GM18867 (cell line): ENCODE data around the gene LNX2.
A peak's percentile ranks its signal among the peaks of the same experiment; 100 is the strongest.

ENCODE experiments used
- ATAC-seq: cut with Tn5 transposase; IDR thresholded peaks from one replicate; pipeline ENCODE4 v1.9.1; 2021; ENCODE audit warnings: mild to moderate bottlenecking, moderate library complexity; ENCODE audit not compliant: unreplicated experiment

LNX2 gene

DNA sequence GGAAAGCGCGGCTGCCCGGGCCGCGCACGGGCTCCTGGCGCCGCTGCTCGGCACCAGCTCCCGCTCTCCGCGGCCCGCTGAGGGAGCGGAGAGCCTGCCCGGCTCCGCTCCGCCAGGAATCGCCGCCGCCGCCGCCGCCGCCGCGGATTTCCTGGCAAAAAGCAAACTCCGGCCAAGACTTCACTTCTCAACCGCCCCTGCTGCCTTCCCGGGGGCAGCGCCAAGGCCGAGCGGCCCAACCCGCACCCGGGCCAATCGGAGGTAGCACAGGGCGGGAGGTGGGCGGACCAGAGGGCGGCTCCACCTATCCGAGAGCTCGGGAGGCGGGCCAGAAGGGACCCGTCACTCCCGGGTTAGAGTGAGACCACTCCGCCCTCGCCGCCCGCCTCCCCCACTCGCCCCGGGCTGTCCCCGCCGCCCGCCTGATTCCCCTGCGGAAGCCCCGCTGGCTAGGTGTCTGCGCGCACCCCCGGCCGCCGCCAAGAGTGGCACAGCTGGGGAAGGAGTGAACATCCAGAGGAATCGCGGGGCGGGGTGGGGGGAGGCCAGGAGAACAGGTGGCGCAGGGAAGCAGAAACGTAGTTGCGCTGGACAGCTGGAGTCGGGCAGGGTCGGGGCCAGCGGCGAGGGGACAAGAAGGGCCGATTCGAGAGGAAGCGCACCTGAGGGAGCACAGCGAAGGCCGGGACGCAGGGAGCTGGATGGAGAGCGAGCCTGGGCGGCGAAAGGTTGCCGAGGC is at the start of gene LNX2:
Gene LNX2, minus strand, starts transcription at position 153 of the 739 bp plus-strand sequence. CDS start 38,826 bp downstream, outside the sequence.
- peak; percentile 85 for ATAC-seq

- no peak for ATAC-seq
Measured at GRCh38 chr13:27667946-27668345, 47.6 kb upstream of the LNX2 start.

DNA sequence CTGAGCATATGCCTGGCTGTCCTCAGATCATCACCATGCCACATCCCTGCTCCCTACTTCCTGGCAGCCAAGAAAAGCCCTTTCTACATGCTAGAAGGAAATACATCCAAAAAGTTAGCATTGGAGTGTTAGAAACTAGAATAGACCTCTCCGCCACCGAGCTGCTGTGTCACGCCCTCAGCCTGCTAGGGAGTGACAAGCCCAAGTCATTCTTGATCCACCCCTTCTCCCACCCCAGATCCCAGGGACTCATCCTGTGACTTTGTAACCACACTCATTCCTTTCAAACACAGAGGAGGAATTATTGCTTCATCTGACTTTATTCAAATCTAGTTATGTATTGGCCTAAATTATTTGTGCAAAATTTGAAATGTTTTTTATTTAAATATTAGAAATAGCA is 46.6 kb upstream of the LNX2 start:
- no peak for ATAC-seq

GRCh38 chr13:27665761-27666160 is 45.4 kb upstream of the LNX2 start:
- ATAC-seq: no peak

- no peak for ATAC-seq
Measured at GRCh38 chr13:27665333-27665732, 45.0 kb upstream of the LNX2 start.

GRCh38 chr13:27663947-27664346 is 43.6 kb upstream of the LNX2 start:
- ATAC-seq: no peak

DNA sequence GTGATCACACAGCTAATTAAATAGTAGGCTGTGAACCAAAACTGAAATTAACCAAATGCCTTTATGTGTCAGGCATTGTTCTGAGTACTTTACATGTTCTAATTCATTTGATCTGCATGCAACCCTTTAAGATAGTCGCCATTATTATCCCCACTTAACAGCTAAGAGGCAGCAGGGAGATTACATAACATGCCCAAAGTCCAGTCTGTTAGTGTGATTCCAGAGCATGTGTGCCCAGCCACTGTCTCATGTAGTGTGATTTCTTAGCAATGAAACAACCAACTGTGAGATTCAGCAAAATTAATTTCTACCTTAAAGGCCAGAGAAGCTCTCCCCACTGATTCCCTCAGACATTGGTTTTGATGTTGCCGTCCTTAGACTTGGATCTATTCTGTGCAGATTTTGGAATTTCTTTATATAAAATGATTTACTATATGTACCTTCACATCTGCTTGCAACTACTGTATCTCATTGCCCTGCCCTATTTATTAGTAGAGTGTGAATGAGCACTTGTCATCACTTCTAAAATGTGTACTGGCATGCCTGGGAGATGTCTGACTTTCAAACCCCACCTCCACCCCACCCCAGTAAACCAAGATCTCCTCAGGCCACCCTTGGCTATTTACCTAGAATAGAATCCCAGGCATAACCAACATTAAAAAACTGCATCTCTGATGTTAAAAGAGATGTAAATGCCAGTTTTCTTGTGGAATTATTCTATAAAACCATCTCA is 42.6 kb upstream of the LNX2 start:
- no peak for ATAC-seq

DNA sequence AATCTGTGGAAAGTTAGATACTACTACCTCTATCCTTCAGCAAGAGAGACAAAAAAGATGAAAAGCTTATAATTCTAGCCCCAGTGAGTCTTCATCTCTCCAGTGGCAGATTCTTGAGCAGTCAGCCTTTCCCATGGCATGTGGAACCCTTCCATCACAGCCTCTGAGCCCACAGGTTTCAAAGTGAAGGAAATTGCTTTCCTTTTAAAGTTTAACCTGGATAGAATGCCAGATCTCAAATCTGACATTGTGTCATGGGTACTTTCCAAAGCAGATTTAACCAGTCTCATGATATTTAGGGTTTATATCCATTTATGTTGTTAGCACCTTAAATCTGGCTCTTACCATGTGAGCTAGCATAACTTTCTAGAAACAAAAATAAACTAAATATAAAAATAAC is 40.7 kb upstream of the LNX2 start:
- ATAC-seq: no peak

DNA sequence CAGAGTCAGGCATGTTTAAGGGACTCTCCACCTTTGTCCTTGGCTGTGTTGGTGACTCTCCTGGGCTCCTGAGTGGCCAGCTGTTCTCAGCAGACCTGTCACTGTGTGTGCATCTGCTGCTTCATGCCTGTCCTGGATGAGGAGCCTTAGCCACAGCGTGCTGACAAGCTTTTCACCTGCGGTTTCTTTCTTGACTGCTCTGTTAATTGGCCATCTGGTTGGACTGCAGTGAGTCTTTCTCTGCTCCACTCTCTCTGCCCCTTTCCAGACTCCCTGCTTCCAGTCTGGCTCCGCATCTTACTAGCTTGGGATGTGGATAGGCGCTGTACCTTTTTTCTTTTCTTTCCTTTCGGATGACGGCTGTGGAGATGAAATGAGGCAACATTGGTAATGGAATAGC is 40.2 kb upstream of the LNX2 start:
- no peak for ATAC-seq

DNA sequence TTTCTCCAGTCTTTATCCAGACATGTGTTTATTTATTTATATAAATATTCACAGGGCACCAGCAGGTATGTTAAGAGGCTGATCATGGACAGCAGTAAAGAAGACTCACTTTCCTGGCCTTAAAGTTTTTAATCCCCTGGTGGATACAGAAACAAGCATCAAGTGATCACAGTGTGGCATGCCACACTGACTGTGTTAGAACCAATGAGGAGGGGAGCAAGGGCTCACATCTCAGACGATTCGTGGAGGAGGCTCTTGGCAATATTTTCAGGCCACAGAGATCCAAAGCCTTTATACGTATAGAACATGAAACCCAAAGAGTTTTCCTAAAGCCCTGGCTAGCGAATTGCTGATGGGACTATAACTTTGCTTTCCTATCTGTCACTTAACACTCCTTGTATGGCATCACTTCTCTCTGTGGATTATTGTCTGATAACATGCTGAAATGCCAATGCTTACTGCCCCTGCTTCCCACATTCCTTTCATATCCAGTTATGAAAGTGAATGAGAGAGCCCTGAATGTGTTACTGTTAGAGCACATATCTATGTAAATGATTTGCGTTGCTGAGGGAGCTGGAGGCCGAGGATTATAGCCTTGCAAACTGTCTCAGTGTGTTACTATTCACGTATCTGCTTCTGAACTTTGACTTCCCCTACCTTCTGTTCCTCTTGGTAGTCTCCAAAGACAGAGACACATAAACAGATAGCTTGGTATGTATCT is 39.0 kb upstream of the LNX2 start:
- ATAC-seq: no peak

DNA sequence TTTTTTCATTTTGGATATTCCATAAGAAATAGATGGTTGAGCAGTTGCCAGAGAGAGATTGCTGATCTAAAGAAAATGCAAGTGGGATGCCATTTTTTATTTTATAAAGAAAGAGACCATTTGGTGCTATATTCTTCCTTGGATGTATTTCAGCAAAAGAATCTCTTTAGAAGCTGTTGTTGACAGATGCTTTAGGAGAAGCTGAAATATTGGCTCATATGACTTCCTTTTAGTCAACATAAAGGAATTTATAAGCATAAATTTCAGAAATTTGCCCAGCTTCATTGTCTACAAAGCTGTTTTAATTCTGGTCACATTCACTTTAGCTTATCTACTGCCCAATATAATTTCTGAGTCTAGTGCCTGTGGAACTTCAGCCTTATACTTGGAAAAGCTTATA is 38.2 kb upstream of the LNX2 start:
- ATAC-seq: no peak

DNA sequence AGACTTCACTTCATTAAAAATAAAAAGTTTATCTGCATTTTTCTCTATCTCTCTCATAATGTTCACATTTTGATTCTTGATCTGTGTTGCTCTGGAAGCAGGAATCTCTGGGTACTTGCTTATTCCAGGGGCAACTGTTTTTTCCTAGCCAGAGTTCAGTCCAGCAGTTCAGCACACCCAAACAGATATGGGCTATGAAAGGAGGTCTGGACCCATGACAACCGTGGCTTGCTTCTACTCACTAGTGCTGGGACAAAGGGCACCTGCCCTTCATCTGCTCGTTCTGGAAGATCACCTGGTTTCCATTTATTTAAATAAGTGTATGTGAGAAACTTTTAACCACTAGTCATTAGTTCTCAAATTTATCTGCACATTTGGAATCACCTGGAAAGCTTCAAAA is 37.4 kb upstream of the LNX2 start:
- no peak for ATAC-seq

DNA sequence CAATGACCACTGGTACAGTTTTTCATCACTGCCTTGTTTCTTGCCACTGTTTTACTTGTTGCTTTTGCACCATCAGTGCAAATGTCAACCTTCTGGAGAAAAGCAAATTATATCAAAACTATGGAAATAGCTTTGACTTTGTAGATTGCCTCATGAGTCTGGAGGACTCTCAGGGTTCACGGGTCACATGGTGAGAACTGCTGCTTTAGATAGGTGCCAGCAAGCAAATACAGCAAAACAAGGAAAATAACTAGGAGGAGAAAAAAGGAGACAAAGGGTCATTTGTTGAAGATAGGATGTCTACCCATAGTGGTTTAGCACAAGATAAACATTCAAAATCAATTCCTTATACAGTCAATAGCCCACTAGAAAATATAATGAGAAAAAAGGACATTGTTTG is 34.5 kb upstream of the LNX2 start:
- ATAC-seq: no peak

GRCh38 chr13:27654059-27654458 is 33.7 kb upstream of the LNX2 start:
- no peak for ATAC-seq

- no peak for ATAC-seq
Measured at GRCh38 chr13:27650312-27650711, 30.0 kb upstream of the LNX2 start.

DNA sequence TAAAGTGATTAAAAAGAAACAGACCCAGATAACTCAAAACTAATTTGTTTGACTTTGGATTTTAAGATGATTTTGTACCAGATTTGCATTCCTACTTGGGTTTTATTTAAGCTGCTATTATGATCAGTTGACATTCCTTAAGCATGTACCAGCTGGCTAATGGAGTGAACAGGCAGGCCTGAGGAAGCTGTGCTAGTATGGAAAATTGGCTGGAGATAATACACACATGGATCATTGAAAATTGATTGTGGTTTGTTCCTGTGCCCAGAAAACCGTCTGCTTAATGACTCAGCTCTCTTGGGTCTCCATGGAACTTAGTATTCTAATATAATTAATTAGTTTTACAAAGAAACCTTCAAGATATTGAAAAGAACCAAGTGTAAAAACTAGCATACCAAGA is 24.0 kb upstream of the LNX2 start:
- no peak for ATAC-seq

GRCh38 chr13:27643334-27644132 is 23.2 kb upstream of the LNX2 start:
- no peak for ATAC-seq

DNA sequence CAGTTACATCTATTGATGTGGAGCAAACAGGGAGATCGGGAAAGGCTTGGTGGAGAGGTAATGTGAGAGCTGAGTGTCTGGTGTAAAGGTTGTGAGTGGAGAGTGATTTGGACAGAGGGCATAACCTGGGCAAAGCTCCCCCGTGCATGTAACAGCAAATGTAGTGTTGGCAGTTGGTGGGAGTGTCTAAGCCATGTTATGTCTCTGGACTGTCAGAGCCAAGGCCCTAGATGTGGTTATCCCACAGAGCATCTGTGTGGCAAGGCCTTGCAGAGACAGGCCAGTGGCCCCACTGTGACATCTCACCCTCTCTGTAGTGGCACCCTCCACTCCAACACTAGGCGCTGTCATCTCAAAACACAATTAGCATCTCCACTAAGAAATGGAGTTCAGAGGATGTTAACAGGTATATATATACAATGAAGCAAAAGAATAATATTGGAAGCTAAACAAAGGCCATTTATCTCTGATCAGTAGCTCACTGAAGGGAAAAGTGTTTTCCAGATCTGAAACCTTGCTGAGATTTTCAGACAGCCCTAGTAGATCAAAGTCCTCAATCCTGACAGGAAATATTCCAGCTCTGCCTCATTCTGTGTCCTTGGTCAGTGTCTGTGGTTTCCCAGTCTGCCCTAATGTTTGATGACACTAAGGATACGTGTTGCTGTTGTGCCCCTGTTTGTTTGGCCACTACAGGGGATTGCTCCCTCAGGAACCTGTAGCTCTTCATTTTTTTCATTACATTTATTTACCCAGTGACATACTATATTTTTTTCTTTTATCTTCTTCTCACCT is 21.6 kb upstream of the LNX2 start:
- ATAC-seq: no peak

GRCh38 chr13:27639186-27639585 is 18.9 kb upstream of the LNX2 start:
- no peak for ATAC-seq

- no peak for ATAC-seq
Measured at GRCh38 chr13:27638521-27638920, 18.2 kb upstream of the LNX2 start.
